HEK293 (cell line): Measurements from ENCODE around the gene UBE2M.
"Not testable (repeated sequence)": the region's sequence is repeated elsewhere in the genome, so short reads cannot be mapped to it uniquely, and the experiment has no call there.

ENCODE experiments used
- CTCF ChIA-PET: fragments of 350-600 bp; formaldehyde crosslinking; extraction: SDS; loops from one replicate; lab custom pipeline; 2021; ENCODE audit warnings: antibody characterized with exemption; lab: Yijun Ruan, JAX
- POLR2A ChIA-PET: fragments of 300-600 bp; formaldehyde crosslinking; extraction: SDS; loops from one replicate; lab custom pipeline; 2020; ENCODE audit warnings: antibody characterized with exemption, inconsistent platforms; lab: Yijun Ruan, JAX
- H3K27ac ChIP-seq: fragments of 200-500 bp; sonication (Bioruptor generic); 2 replicates; pipeline ENCODE4 v1.5.1; 2014; ENCODE audit warnings: low read depth, low read length, control low read depth, inconsistent platforms; ENCODE audit errors: extremely low read depth
- H3K36me3 ChIP-seq, 2 experiments: fragments of 200-500 bp in 1 of 2; sonication (Bioruptor generic) in 1 of 2; 1 replicate in 1 of 2; 2 replicates in 1 of 2; pipeline ENCODE4 v1.5.1; 2014 to 2017; ENCODE audit warnings: inconsistent platforms in 2 of 2, low read length in 2 of 2; ENCODE audit not compliant: control insufficient read depth in 2 of 2, insufficient read depth in 1 of 2
- H3K4me1 ChIP-seq: fragments of 200-500 bp; sonication (Bioruptor generic); 2 replicates; pipeline ENCODE4 v1.5.1; 2014; ENCODE audit warnings: mild to moderate bottlenecking, low read length, inconsistent platforms; ENCODE audit not compliant: control insufficient read depth, insufficient read depth
- H3K4me3 ChIP-seq: 2 replicates; pipeline ENCODE4 v1.5.1; 2011; ENCODE audit warnings: low read depth, mild to moderate bottlenecking, control low read depth, low read length, moderate library complexity
- H3K9me3 ChIP-seq: fragments of 200-500 bp; sonication (Bioruptor generic); 2 replicates; pipeline ENCODE4 v1.5.1; 2014; ENCODE audit warnings: low read depth, low read length, inconsistent platforms; ENCODE audit not compliant: control insufficient read depth, insufficient read depth
- ZBTB10 ChIP-seq: fragments of 450-650 bp; formaldehyde crosslinking; IDR thresholded peaks from 2 replicates; pipeline ENCODE4 v1.5.1; 2016; ENCODE audit warnings: missing biosample characterization, missing genetic modification characterization
- ZFHX2 ChIP-seq: fragments of 450-650 bp; formaldehyde crosslinking; conservative IDR thresholded peaks from 2 replicates; pipeline ENCODE4 v1.5.1; 2016; ENCODE audit warnings: missing biosample characterization, missing genetic modification characterization
- ZNF18 ChIP-seq: fragments of 450-650 bp; formaldehyde crosslinking; IDR thresholded peaks from 2 replicates; pipeline ENCODE4 v1.5.1; 2016; ENCODE audit warnings: missing biosample characterization, missing genetic modification characterization
- ZNF24 ChIP-seq: fragments of 450-650 bp; formaldehyde crosslinking; IDR thresholded peaks from 2 replicates; pipeline ENCODE4 v1.5.1; 2016; ENCODE audit warnings: missing biosample characterization, missing genetic modification characterization
- ZNF274 ChIP-seq, 2 experiments: fragments of 200-500 bp in 1 of 2; fragments of 450-650 bp in 1 of 2; sonication (Bioruptor generic) in 1 of 2; formaldehyde crosslinking in 1 of 2; IDR thresholded peaks; 2 replicates each; pipeline versions ENCODE4 v1.5.1 to v1.6.1; 2014 to 2016; ENCODE audit warnings: borderline replicate concordance in 1 of 2, inconsistent platforms in 1 of 2, low read length in 1 of 2, missing biosample characterization in 1 of 2, missing genetic modification characterization in 1 of 2
- ZNF280D ChIP-seq: fragments of 450-650 bp; formaldehyde crosslinking; IDR thresholded peaks from 2 replicates; pipeline ENCODE4 v1.5.1; 2016; ENCODE audit warnings: missing biosample characterization, missing genetic modification characterization
- ZNF362 ChIP-seq: fragments of 450-650 bp; formaldehyde crosslinking; IDR thresholded peaks from 2 replicates; pipeline ENCODE4 v1.5.1; 2016; ENCODE audit warnings: missing biosample characterization, missing genetic modification characterization
- ZNF426 ChIP-seq: fragments of 450-650 bp; formaldehyde crosslinking; IDR thresholded peaks from 2 replicates; pipeline ENCODE4 v1.5.1; 2017; ENCODE audit warnings: missing biosample characterization, missing genetic modification characterization, mild to moderate bottlenecking, inconsistent platforms, moderate library complexity
- ZNF48 ChIP-seq: fragments of 450-650 bp; formaldehyde crosslinking; IDR thresholded peaks from 2 replicates; pipeline ENCODE4 v1.5.1; 2016; ENCODE audit warnings: missing biosample characterization, missing genetic modification characterization
- ZNF561 ChIP-seq: fragments of 450-650 bp; IDR thresholded peaks from 2 replicates; pipeline ENCODE4 v1.5.1; 2018; ENCODE audit warnings: missing biosample characterization, missing genetic modification characterization, borderline replicate concordance
- ZNF600 ChIP-seq: fragments of 450-650 bp; formaldehyde crosslinking; IDR thresholded peaks from 2 replicates; pipeline ENCODE4 v1.5.1; 2016; ENCODE audit warnings: missing biosample characterization, missing genetic modification characterization
- ZNF623 ChIP-seq: fragments of 450-650 bp; formaldehyde crosslinking; IDR thresholded peaks from 2 replicates; pipeline ENCODE4 v1.5.1; 2016; ENCODE audit warnings: missing biosample characterization, missing genetic modification characterization
- ZNF629 ChIP-seq: fragments of 450-650 bp; formaldehyde crosslinking; IDR thresholded peaks from 2 replicates; pipeline ENCODE4 v1.5.1; 2017; ENCODE audit warnings: missing biosample characterization, missing genetic modification characterization
- ZNF654 ChIP-seq: fragments of 450-650 bp; formaldehyde crosslinking; IDR thresholded peaks from 2 replicates; pipeline ENCODE4 v1.5.1; 2016; ENCODE audit warnings: low read depth, missing biosample characterization, missing genetic modification characterization
- ZNF664 ChIP-seq: fragments of 450-650 bp; formaldehyde crosslinking; IDR thresholded peaks from 2 replicates; pipeline ENCODE4 v1.5.1; 2016; ENCODE audit warnings: missing biosample characterization, missing genetic modification characterization
- ZNF792 ChIP-seq: fragments of 450-650 bp; formaldehyde crosslinking; IDR thresholded peaks from 2 replicates; pipeline ENCODE4 v1.5.1; 2016; ENCODE audit warnings: missing biosample characterization, missing genetic modification characterization
- TF ChIP-seq, protein P1 (sequence below): fragments of 450-650 bp; formaldehyde crosslinking; IDR thresholded peaks from 2 replicates; pipeline ENCODE4 v1.5.1; 2017; ENCODE audit warnings: missing biosample characterization, mild to moderate bottlenecking, missing genetic modification characterization, moderate library complexity

Gene UBE2M

GRCh38 chr19:58542641-58543372, 15.6 kb downstream of the UBE2M start:
- peaks cover 17 to 29% of the 10 kb centered on the region in 2 experiments; a peak in 2 of 3 replicates for H3K36me3 ChIP-seq
- ChIA-PET CTCF (interaction anchor here (0.8 to 1.9 kb wide), 2 partner anchors 22 to 361 kb away, joined by 3 to 19 read pairs; partner anchors contain the start of gene ZBTB45), POLR2A (interaction anchor here (0.7 to 4.4 kb wide), 16 partner anchors 8 to 360 kb away, joined by 3 to 128 read pairs (median 14); partner anchors contain the start of genes CHMP2A, MZF1, SLC27A5 and UBE2M)
- H3K27ac ChIP-seq, H3K9me3 ChIP-seq, H3K4me3 ChIP-seq: not testable (repeated sequence)
- H3K4me1 ChIP-seq, result peaks cover 13% of the 10 kb centered on the region

DNA sequence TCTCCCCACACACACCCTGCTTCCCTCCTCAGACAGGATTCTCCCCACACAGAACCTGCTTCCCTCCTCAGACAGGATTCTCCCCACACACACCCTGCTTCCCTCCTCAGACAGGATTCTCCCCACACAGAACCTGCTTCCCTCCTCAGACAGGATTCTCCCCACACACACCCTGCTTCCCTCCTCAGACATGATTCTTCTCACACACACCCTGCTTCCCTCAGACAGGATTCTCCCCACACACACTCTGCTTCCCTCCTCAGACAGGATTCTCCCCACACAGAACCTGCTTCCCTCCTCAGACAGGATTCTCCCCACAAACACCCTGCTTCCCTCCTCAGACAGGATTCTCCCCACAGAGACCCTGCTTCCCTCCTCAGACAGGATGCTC, 19.2 kb downstream of the UBE2M start:
- H3K4me3 ChIP-seq, H3K9me3 ChIP-seq, CTCF ChIA-PET, H3K27ac ChIP-seq, H3K4me1 ChIP-seq, H3K36me3 ChIP-seq: not testable (repeated sequence)
- POLR2A ChIA-PET, result interaction anchor here (1.1 kb wide), 1 partner anchor 20 kb away, joined by 3 read pairs; the partner anchor contains the start of gene ZBTB45

- H3K4me3 ChIP-seq, result no peak overlapping the region
- H3K9me3 ChIP-seq, result no peaks in the 10 kb centered on the region
- H3K4me1 ChIP-seq, result no peaks in the 10 kb centered on the region
- H3K36me3 ChIP-seq, result no peaks in the 10 kb centered on the region
- H3K27ac ChIP-seq, result no peak overlapping the region
- ChIA-PET POLR2A (interaction anchor here (1.1 kb wide), 1 partner anchor 19 kb away, joined by 3 read pairs; the partner anchor contains the start of gene ZBTB45), CTCF (no interaction called here)
- no peak for TF ChIP-seq ZNF654
- no peak for TF ChIP-seq ZNF18 (tag by site-specific recombination)
- TF ChIP-seq ZFHX2 (tag by site-specific recombination), result no peak
- no peak for TF ChIP-seq ZNF274 (IDR thresholded peaks at IDR 0.05; ENCODE audit: low read length)
- no peak for TF ChIP-seq ZNF274 (tag by site-specific recombination; IDR thresholded peaks at IDR 0.05; ENCODE audit: borderline replicate concordance)
- no peak for TF ChIP-seq ZNF561
- TF ChIP-seq, protein P1, sequence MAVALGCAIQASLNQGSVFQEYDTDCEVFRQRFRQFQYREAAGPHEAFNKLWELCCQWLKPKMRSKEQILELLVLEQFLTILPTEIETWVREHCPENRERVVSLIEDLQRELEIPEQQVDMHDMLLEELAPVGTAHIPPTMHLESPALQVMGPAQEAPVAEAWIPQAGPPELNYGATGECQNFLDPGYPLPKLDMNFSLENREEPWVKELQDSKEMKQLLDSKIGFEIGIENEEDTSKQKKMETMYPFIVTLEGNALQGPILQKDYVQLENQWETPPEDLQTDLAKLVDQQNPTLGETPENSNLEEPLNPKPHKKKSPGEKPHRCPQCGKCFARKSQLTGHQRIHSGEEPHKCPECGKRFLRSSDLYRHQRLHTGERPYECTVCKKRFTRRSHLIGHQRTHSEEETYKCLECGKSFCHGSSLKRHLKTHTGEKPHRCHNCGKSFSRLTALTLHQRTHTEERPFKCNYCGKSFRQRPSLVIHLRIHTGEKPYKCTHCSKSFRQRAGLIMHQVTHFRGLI (tag by site-specific recombination), result no peak
- no peak for TF ChIP-seq ZNF664
- no peak for TF ChIP-seq ZNF362 (tag by site-specific recombination)
- TF ChIP-seq ZNF48, result no peak
- TF ChIP-seq ZNF623 (tag by site-specific recombination), result no peak
- TF ChIP-seq ZNF792 (tag by site-specific recombination), result no peak
- no peak for TF ChIP-seq ZNF629 (tag by site-specific recombination)
- no peak for TF ChIP-seq ZNF24
- TF ChIP-seq ZNF600 (tag by site-specific recombination), result no peak
- TF ChIP-seq ZNF280D, result no peak
- TF ChIP-seq ZBTB10 (tag by site-specific recombination), result no peak
- TF ChIP-seq ZNF426 (tag by site-specific recombination), result no peak
Measured at GRCh38 chr19:58538257-58539168, 19.9 kb downstream of the UBE2M start.
